ENCODE results near the gene UBL7. TPM values are rescaled to one million over a fixed set of nuclear protein-coding genes. Genes with fewer than 3 reads are reported as not detected.

The UBL7 gene
- total and polyA plus RNA-seq, 10 of the 15 experiments (the other 5 are each of a cell fraction or from before 2014, with no cell fraction given), result 25.9 to 145 (median 90.1) TPM

DNA sequence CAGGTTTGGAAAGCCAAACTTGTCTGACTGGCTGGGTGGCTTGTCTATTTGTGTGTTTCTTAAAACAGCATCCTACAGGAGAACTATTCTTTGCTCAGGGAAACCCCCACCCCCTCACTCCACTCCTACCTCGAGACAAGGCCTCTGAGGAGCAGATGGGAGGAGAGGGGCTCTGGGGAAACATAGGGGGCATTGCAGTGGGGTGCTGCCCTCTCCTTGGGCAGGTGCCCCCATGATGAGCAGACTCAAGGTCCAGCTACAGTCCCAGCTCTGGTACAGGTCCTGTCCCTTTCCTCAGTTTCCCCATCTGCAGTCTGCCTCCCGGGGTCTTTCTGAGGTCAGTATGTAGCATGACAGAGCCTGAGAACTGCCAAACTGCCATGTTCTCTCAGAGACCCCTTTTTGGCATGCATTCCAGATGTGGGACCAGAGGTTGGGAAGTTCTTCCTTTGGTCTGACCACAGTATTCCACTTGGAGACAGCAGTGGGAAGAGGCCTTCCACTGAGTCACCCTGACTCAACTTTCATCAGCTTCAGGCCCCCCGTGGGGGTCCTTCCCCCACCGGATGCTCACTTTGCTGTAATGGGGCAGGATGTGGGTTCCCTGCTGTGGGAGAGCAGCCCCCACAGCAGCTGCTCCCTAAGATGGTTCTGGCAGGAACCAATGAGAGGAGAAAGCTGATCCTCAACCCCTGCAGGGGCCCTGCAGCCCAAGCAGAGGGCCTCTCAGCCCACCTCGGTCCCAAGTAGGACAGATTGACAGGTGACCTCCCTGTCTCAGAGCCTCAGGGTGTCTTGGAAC is 61.2 kb downstream of the UBL7 start (continued):
- TF ChIP-seq, protein P1, sequence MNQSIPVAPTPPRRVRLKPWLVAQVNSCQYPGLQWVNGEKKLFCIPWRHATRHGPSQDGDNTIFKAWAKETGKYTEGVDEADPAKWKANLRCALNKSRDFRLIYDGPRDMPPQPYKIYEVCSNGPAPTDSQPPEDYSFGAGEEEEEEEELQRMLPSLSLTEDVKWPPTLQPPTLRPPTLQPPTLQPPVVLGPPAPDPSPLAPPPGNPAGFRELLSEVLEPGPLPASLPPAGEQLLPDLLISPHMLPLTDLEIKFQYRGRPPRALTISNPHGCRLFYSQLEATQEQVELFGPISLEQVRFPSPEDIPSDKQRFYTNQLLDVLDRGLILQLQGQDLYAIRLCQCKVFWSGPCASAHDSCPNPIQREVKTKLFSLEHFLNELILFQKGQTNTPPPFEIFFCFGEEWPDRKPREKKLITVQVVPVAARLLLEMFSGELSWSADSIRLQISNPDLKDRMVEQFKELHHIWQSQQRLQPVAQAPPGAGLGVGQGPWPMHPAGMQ (IDR thresholded peaks at IDR 0.05; ENCODE audit: borderline replicate concordance), result no peak
- peak; percentile 66 for TF ChIP-seq SMARCA5 (IDR thresholded peaks at IDR 0.05)
- no peak for TF ChIP-seq ASH2L (IDR thresholded peaks at IDR 0.05; ENCODE audit: borderline replicate concordance, low read depth)
- no peak for TF ChIP-seq SIX5 (IDR thresholded peaks at IDR 0.05; ENCODE audit: low read depth, low read length, severe bottlenecking)
- TF ChIP-seq CHD4 (IDR thresholded peaks at IDR 0.05), result no peak
- TF ChIP-seq FOS (IDR thresholded peaks at IDR 0.05; ENCODE audit: borderline replicate concordance, extremely low read depth, insufficient read length), result no peak
- no peak for TF ChIP-seq YBX1 (IDR thresholded peaks at IDR 0.05)
- TF ChIP-seq, protein P2, sequence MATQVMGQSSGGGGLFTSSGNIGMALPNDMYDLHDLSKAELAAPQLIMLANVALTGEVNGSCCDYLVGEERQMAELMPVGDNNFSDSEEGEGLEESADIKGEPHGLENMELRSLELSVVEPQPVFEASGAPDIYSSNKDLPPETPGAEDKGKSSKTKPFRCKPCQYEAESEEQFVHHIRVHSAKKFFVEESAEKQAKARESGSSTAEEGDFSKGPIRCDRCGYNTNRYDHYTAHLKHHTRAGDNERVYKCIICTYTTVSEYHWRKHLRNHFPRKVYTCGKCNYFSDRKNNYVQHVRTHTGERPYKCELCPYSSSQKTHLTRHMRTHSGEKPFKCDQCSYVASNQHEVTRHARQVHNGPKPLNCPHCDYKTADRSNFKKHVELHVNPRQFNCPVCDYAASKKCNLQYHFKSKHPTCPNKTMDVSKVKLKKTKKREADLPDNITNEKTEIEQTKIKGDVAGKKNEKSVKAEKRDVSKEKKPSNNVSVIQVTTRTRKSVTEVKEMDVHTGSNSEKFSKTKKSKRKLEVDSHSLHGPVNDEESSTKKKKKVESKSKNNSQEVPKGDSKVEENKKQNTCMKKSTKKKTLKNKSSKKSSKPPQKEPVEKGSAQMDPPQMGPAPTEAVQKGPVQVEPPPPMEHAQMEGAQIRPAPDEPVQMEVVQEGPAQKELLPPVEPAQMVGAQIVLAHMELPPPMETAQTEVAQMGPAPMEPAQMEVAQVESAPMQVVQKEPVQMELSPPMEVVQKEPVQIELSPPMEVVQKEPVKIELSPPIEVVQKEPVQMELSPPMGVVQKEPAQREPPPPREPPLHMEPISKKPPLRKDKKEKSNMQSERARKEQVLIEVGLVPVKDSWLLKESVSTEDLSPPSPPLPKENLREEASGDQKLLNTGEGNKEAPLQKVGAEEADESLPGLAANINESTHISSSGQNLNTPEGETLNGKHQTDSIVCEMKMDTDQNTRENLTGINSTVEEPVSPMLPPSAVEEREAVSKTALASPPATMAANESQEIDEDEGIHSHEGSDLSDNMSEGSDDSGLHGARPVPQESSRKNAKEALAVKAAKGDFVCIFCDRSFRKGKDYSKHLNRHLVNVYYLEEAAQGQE (IDR thresholded peaks at IDR 0.05; ENCODE audit: low read depth, low read length), result no peak
- TF ChIP-seq, protein P3, sequence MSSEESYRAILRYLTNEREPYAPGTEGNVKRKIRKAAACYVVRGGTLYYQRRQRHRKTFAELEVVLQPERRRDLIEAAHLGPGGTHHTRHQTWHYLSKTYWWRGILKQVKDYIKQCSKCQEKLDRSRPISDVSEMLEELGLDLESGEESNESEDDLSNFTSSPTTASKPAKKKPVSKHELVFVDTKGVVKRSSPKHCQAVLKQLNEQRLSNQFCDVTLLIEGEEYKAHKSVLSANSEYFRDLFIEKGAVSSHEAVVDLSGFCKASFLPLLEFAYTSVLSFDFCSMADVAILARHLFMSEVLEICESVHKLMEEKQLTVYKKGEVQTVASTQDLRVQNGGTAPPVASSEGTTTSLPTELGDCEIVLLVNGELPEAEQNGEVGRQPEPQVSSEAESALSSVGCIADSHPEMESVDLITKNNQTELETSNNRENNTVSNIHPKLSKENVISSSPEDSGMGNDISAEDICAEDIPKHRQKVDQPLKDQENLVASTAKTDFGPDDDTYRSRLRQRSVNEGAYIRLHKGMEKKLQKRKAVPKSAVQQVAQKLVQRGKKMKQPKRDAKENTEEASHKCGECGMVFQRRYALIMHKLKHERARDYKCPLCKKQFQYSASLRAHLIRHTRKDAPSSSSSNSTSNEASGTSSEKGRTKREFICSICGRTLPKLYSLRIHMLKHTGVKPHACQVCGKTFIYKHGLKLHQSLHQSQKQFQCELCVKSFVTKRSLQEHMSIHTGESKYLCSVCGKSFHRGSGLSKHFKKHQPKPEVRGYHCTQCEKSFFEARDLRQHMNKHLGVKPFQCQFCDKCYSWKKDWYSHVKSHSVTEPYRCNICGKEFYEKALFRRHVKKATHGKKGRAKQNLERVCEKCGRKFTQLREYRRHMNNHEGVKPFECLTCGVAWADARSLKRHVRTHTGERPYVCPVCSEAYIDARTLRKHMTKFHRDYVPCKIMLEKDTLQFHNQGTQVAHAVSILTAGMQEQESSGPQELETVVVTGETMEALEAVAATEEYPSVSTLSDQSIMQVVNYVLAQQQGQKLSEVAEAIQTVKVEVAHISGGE (CRISPR knock-in tag; IDR thresholded peaks at IDR 0.05), result no peak
- TF ChIP-seq EED (IDR thresholded peaks at IDR 0.05; ENCODE audit: low read depth), result peak; percentile 100
- TF ChIP-seq NFYA (IDR thresholded peaks at IDR 0.05; ENCODE audit: borderline replicate concordance, low read depth, low read length), result no peak
- TF ChIP-seq SPI1 (IDR thresholded peaks at IDR 0.05; ENCODE audit: borderline replicate concordance, insufficient read depth, low read depth, low read length), result 0 out of 2 replicates have a peak, but pooled peaks have one; percentile 1
- no peak for TF ChIP-seq FOXK2 (IDR thresholded peaks at IDR 0.05)
- TF ChIP-seq TARDBP (IDR thresholded peaks at IDR 0.05; ENCODE audit: borderline replicate concordance), result peak; percentile 39; the same call in 1 of the 2 replicates
- TF ChIP-seq, protein P4, sequence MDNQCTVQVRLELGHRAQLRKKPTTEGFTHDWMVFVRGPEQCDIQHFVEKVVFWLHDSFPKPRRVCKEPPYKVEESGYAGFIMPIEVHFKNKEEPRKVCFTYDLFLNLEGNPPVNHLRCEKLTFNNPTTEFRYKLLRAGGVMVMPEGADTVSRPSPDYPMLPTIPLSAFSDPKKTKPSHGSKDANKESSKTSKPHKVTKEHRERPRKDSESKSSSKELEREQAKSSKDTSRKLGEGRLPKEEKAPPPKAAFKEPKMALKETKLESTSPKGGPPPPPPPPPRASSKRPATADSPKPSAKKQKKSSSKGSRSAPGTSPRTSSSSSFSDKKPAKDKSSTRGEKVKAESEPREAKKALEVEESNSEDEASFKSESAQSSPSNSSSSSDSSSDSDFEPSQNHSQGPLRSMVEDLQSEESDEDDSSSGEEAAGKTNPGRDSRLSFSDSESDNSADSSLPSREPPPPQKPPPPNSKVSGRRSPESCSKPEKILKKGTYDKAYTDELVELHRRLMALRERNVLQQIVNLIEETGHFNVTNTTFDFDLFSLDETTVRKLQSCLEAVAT (IDR thresholded peaks at IDR 0.05), result 0 out of 2 replicates have a peak, but pooled peaks have one; percentile 14
- no peak for TF ChIP-seq NR2C2 (IDR thresholded peaks at IDR 0.05; ENCODE audit: borderline replicate concordance, control insufficient read depth, insufficient read length, low read depth)
- TF ChIP-seq GABPA (IDR thresholded peaks at IDR 0.05; ENCODE audit: low read depth), result no peak
- TF ChIP-seq ZNF384 (IDR thresholded peaks at IDR 0.05; ENCODE audit: borderline replicate concordance, low read depth, low read length), result no peak
- no peak for TF ChIP-seq KLF5 (IDR thresholded peaks at IDR 0.05; ENCODE audit: partially characterized antibody)
- no peak for TF ChIP-seq POLR2AphosphoS2 (IDR thresholded peaks at IDR 0.05; ENCODE audit: low read depth, low read length)

Data from GM12878 (cell line).